Activated T-helper 2 cell treated with anti-CD3 and anti-CD28 coated beads, Interferon-gamma antibody, Interleukin-2, Interleukin-4, amounts not matched to agents 10 μg/mL and 5 μg/mL and 100 μg/mL, durations not matched to agents 14 hours and 24 hours and 36 hours (primary cell): Measurements from ENCODE around the gene CENPC. TPM values are rescaled to one million over a fixed set of nuclear protein-coding genes. Genes with fewer than 3 reads are reported as not detected.
"Not testable (repeated sequence)": the region's sequence is repeated elsewhere in the genome, so short reads cannot be mapped to it uniquely, and the experiment has no call there.

ENCODE experiments used
- DNase-seq: peaks from one replicate; pipeline ENCODE4 v3.0.0; 2021; ENCODE audit warnings: low spot score
- H3K27ac Mint-ChIP-seq: one replicate; pipeline ENCODE4 v1.8.0; 2021; ENCODE audit warnings: mixed read lengths
- H3K27me3 Mint-ChIP-seq: one replicate; pipeline ENCODE4 v1.8.0; 2021; ENCODE audit warnings: low read depth, mixed read lengths
- H3K36me3 Mint-ChIP-seq: one replicate; pipeline ENCODE4 v1.8.0; 2021; ENCODE audit warnings: low read depth, mixed read lengths
- H3K4me1 Mint-ChIP-seq: one replicate; pipeline ENCODE4 v1.8.0; 2021; ENCODE audit warnings: low read depth, mixed read lengths
- H3K4me3 Mint-ChIP-seq: one replicate; pipeline ENCODE4 v1.8.0; 2021; ENCODE audit warnings: low read depth, mild to moderate bottlenecking, moderate library complexity, mixed read lengths
- H3K9me3 Mint-ChIP-seq: one replicate; pipeline ENCODE4 v1.8.0; 2021; ENCODE audit warnings: mixed read lengths
- intact Hi-C: fragments of 100-400 bp; cut with micrococcal nuclease; formaldehyde crosslinking; loops from one replicate; pipeline ENCODE4 v1.15.1; 2023
- total RNA-seq: library from RNA; stranded (reverse); gene quantifications from 2 replicates; pipeline ENCODE4 v1.2.3, GENCODE V29; 2022

The CENPC gene
- total RNA-seq, 1 donor from 2014 or later = 32.0 TPM

GRCh38 chr4:67456577-67457196, 88.6 kb downstream of the CENPC start:
- Mint-ChIP-seq H3K27me3 (no peaks in the 10 kb centered on the region), H3K36me3 (peaks cover 63% of the 10 kb centered on the region), H3K9me3 (no peaks in the 10 kb centered on the region), H3K4me3 (no peak overlapping the region), H3K27ac (no peak overlapping the region), H3K4me1 (peaks cover 3% of the 10 kb centered on the region)
- intact Hi-C loops = no loop called here
- DNase-seq = no peak

- DNase-seq, intact Hi-C loops, H3K4me1 Mint-ChIP-seq, H3K27me3 Mint-ChIP-seq, H3K27ac Mint-ChIP-seq, H3K9me3 Mint-ChIP-seq, H3K4me3 Mint-ChIP-seq: not testable (repeated sequence)
- peaks cover 60% of the 10 kb centered on the region for H3K36me3 Mint-ChIP-seq
These were observed 92.5 kb downstream of the CENPC start for GRCh38 chr4:67452846-67453205.

GRCh38 chr4:67452100-67452845, 93.0 kb downstream of the CENPC start:
- peaks cover 55% of the 10 kb centered on the region for H3K36me3 Mint-ChIP-seq
- H3K27me3 Mint-ChIP-seq = no peaks in the 10 kb centered on the region
- H3K27ac Mint-ChIP-seq = no peak overlapping the region
- intact Hi-C loops = no loop called here
- H3K4me1 Mint-ChIP-seq = peaks cover 3% of the 10 kb centered on the region
- no peak overlapping the region for H3K4me3 Mint-ChIP-seq
- H3K9me3 Mint-ChIP-seq = peaks cover 4% of the 10 kb centered on the region
- DNase-seq = no peak

- intact Hi-C loops = no loop called here
- Mint-ChIP-seq H3K4me3 (no peak overlapping the region), H3K27ac (no peak overlapping the region), H3K27me3 (no peaks in the 10 kb centered on the region), H3K36me3 (peaks cover 49% of the 10 kb centered on the region), H3K9me3 (peaks cover 4% of the 10 kb centered on the region), H3K4me1 (peaks cover 3% of the 10 kb centered on the region)
- no peak for DNase-seq
These were observed 93.8 kb downstream of the CENPC start for GRCh38 chr4:67451464-67451863.

GRCh38 chr4:67448621-67449020, 96.7 kb downstream of the CENPC start:
- intact Hi-C loops = no loop called here
- H3K27ac Mint-ChIP-seq = no peak overlapping the region
- H3K27me3 Mint-ChIP-seq = no peaks in the 10 kb centered on the region
- peaks cover 4% of the 10 kb centered on the region for H3K9me3 Mint-ChIP-seq
- no peak overlapping the region for H3K4me3 Mint-ChIP-seq
- peaks cover 30% of the 10 kb centered on the region for H3K36me3 Mint-ChIP-seq
- DNase-seq = no peak
- H3K4me1 Mint-ChIP-seq = peaks cover 3% of the 10 kb centered on the region

- H3K27ac Mint-ChIP-seq = no peak overlapping the region
- intact Hi-C loops = no loop called here
- H3K4me1 Mint-ChIP-seq = no peaks in the 10 kb centered on the region
- H3K27me3 Mint-ChIP-seq = no peaks in the 10 kb centered on the region
- peaks cover 4% of the 10 kb centered on the region for H3K9me3 Mint-ChIP-seq
- H3K4me3 Mint-ChIP-seq = no peak overlapping the region
- H3K36me3 Mint-ChIP-seq = peaks cover 25% of the 10 kb centered on the region
- DNase-seq = no peak
These were observed 97.4 kb downstream of the CENPC start for GRCh38 chr4:67447873-67448272.

- Mint-ChIP-seq H3K4me1 (no peaks in the 10 kb centered on the region), H3K36me3 (peaks cover 27% of the 10 kb centered on the region), H3K27me3 (no peaks in the 10 kb centered on the region), H3K4me3 (no peak overlapping the region), H3K27ac (no peak overlapping the region), H3K9me3 (peaks cover 14% of the 10 kb centered on the region)
- intact Hi-C loops = no loop called here
- DNase-seq = no peak
These were observed 98.5 kb downstream of the CENPC start for GRCh38 chr4:67446811-67447210.

GRCh38 chr4:67445881-67446280, 99.4 kb downstream of the CENPC start:
- not testable (repeated sequence) for H3K4me1 Mint-ChIP-seq
- H3K9me3 Mint-ChIP-seq = peaks cover 14% of the 10 kb centered on the region

GRCh38 chr4:67438975-67439374, 106.3 kb downstream of the CENPC start:
- no peaks in the 10 kb centered on the region for H3K27me3 Mint-ChIP-seq
- intact Hi-C loops = no loop called here
- no peak overlapping the region for H3K4me3 Mint-ChIP-seq
- H3K4me1 Mint-ChIP-seq = peaks cover 6% of the 10 kb centered on the region
- no peak overlapping the region for H3K27ac Mint-ChIP-seq
- peaks cover 10% of the 10 kb centered on the region for H3K9me3 Mint-ChIP-seq
- peaks cover 33% of the 10 kb centered on the region for H3K36me3 Mint-ChIP-seq
- no peak for DNase-seq

More at GRCh38 chr4:67445881-67446280, 99.4 kb downstream of the CENPC start:
- H3K27ac Mint-ChIP-seq, DNase-seq, intact Hi-C loops, H3K27me3 Mint-ChIP-seq, H3K4me3 Mint-ChIP-seq: not testable (repeated sequence)
- H3K36me3 Mint-ChIP-seq = peaks cover 33% of the 10 kb centered on the region

- peaks cover 33% of the 10 kb centered on the region for H3K36me3 Mint-ChIP-seq
- intact Hi-C loops = no loop called here
- H3K27me3 Mint-ChIP-seq = no peaks in the 10 kb centered on the region
- H3K27ac Mint-ChIP-seq = no peak overlapping the region
- DNase-seq = no peak
- no peak overlapping the region for H3K4me3 Mint-ChIP-seq
- H3K9me3 Mint-ChIP-seq = peaks cover 10% of the 10 kb centered on the region
- peaks cover 6% of the 10 kb centered on the region for H3K4me1 Mint-ChIP-seq
These were observed 107.2 kb downstream of the CENPC start for GRCh38 chr4:67437974-67438713.

- peaks cover 24% of the 10 kb centered on the region for H3K36me3 Mint-ChIP-seq
- intact Hi-C loops = no loop called here
- no peak overlapping the region for H3K27ac Mint-ChIP-seq
- peaks cover 6% of the 10 kb centered on the region for H3K4me1 Mint-ChIP-seq
- H3K4me3 Mint-ChIP-seq = no peak overlapping the region
- H3K9me3 Mint-ChIP-seq = no peaks in the 10 kb centered on the region
- DNase-seq = no peak
- no peaks in the 10 kb centered on the region for H3K27me3 Mint-ChIP-seq
These were observed 108.6 kb downstream of the CENPC start for GRCh38 chr4:67436742-67437141.

GRCh38 chr4:67430989-67431388, 114.3 kb downstream of the CENPC start:
- no peak for DNase-seq
- no peak overlapping the region for H3K4me3 Mint-ChIP-seq
- intact Hi-C loops = no loop called here
- H3K4me1 Mint-ChIP-seq = no peaks in the 10 kb centered on the region
- H3K27ac Mint-ChIP-seq = no peak overlapping the region
- H3K36me3 Mint-ChIP-seq = no peaks in the 10 kb centered on the region
- no peaks in the 10 kb centered on the region for H3K9me3 Mint-ChIP-seq
- H3K27me3 Mint-ChIP-seq = no peaks in the 10 kb centered on the region

GRCh38 chr4:67428819-67429218, 116.5 kb downstream of the CENPC start:
- H3K27ac Mint-ChIP-seq = no peak overlapping the region
- intact Hi-C loops = no loop called here
- no peak for DNase-seq
- no peaks in the 10 kb centered on the region for H3K9me3 Mint-ChIP-seq
- no peak overlapping the region for H3K4me3 Mint-ChIP-seq
- H3K36me3 Mint-ChIP-seq = no peaks in the 10 kb centered on the region
- H3K27me3 Mint-ChIP-seq = no peaks in the 10 kb centered on the region
- no peaks in the 10 kb centered on the region for H3K4me1 Mint-ChIP-seq
